K562 (cell line): Measurements from ENCODE around the gene SMCHD1. TPM values are rescaled to one million over a fixed set of nuclear protein-coding genes. Genes with fewer than 3 reads are reported as not detected.

Source experiments
- ATAC-seq: fragments of 200-7000 bp; cut with Tn5 transposase; 3 replicates; pipeline ENCODE4 v1.9.1; 2020; ENCODE audit warnings: moderate library complexity
- BruUV-seq: library from RNA; stranded (reverse); fragments of 400-500 nt; replicated peaks from 2 replicates; lab custom pipeline; 2021; lab: Mats Ljungman, UMichigan
- CTCF ChIA-PET: fragments of 300-600 bp; formaldehyde crosslinking; extraction: SDS; loops from one replicate; lab custom pipeline; 2021; ENCODE audit warnings: low intra/inter-chr PET ratio; lab: Yijun Ruan, JAX
- POLR2A ChIA-PET: fragments of 300-600, 350-650 bp; sonication (Branson Sonifier 250); formaldehyde crosslinking; extraction: SDS; loops from one replicate; lab custom pipeline; 2021; ENCODE audit warnings: antibody characterized with exemption, inconsistent platforms; lab: Yijun Ruan, JAX
- DNase-seq, 4 experiments: peaks; one replicate each; pipeline versions ENCODE4 v3.0.0 to v3.0.0-alpha.2; 2011 to 2018; ENCODE audit warnings: low spot score in 3 of 4, mixed read lengths in 3 of 4; ENCODE audit errors: extremely low read depth in 1 of 4
- FAIRE-seq: peaks from 2 replicates; lab custom pipeline; 2011; peaks lifted over from hg19 to GRCh38; lab: Jason Lieb, UNC
- H2AFZ ChIP-seq: 2 replicates; pipeline ENCODE4 v1.6.0; 2011; ENCODE audit warnings: low read depth, low read length, control low read depth, inconsistent platforms
- H3K27ac ChIP-seq: fragments of 200-600 bp; 3 replicates; pipeline ENCODE4 v1.8.0; 2011; ENCODE audit warnings: low read depth, mild to moderate bottlenecking, control low read depth, inconsistent platforms, low read length, moderate library complexity, mixed read lengths; ENCODE audit errors: extremely low read depth
- H3K27me3 ChIP-seq, 2 experiments: fragments of 300-600 bp in 1 of 2; 2 replicates in 1 of 2; 3 replicates in 1 of 2; pipeline versions ENCODE4 v1.6.0 to v1.8.0; 2011; ENCODE audit warnings: inconsistent platforms in 2 of 2, low read length in 2 of 2, mild to moderate bottlenecking in 1 of 2, mixed read lengths in 1 of 2, moderate library complexity in 1 of 2; ENCODE audit not compliant: control insufficient read depth in 2 of 2, insufficient read depth in 2 of 2
- H3K36me3 ChIP-seq: fragments of 300-600 bp; 3 replicates; pipeline ENCODE4 v1.8.0; 2011; ENCODE audit warnings: mild to moderate bottlenecking, low read length, inconsistent platforms; ENCODE audit not compliant: control insufficient read depth, insufficient read depth
- H3K4me1 ChIP-seq, 2 experiments: fragments of 200-600 bp in 1 of 2; replicated peaks in 1 of 2; 2 replicates in 1 of 2; 3 replicates in 1 of 2; pipeline versions ENCODE4 v1.5.1 to v1.8.0; 2011; ENCODE audit warnings: inconsistent platforms in 2 of 2, low read length in 2 of 2, mild to moderate bottlenecking in 1 of 2, mixed read lengths in 1 of 2, moderate library complexity in 1 of 2; ENCODE audit not compliant: control insufficient read depth in 2 of 2, insufficient read depth in 2 of 2
- H3K4me2 ChIP-seq: 2 replicates; pipeline ENCODE4 v1.6.1; 2011; ENCODE audit warnings: low read length, control low read depth, inconsistent platforms, mixed read lengths; ENCODE audit not compliant: insufficient read depth
- H3K4me3 ChIP-seq: fragments of 200-600 bp; sonication (generic), shearing (Covaris generic); 2 replicates; pipeline ENCODE4 v1.5.1; 2016; ENCODE audit warnings: control low read depth, inconsistent platforms
- H3K79me2 ChIP-seq: fragments of 200-600 bp; 3 replicates; pipeline ENCODE4 v1.8.0; 2011; ENCODE audit warnings: low read length, inconsistent platforms; ENCODE audit not compliant: control insufficient read depth, insufficient read depth
- H3K9ac ChIP-seq, 2 experiments: 2 replicates each; pipeline versions ENCODE4 v1.6.0 to v1.6.1; 2011; ENCODE audit warnings: low read depth in 2 of 2, low read length in 2 of 2, control low read depth in 1 of 2, inconsistent platforms in 1 of 2, mild to moderate bottlenecking in 1 of 2, mixed read lengths in 1 of 2; ENCODE audit not compliant: insufficient read depth in 1 of 2
- H3K9me1 ChIP-seq: one replicate; pipeline ENCODE4 v1.6.0; 2011; ENCODE audit warnings: inconsistent platforms, mild to moderate bottlenecking, low read length, moderate library complexity; ENCODE audit not compliant: control insufficient read depth, insufficient read depth
- H3K9me3 ChIP-seq: replicated peaks from 2 replicates; pipeline ENCODE4 v1.5.1; 2011; ENCODE audit warnings: low read depth, low read length, inconsistent platforms; ENCODE audit not compliant: control insufficient read depth, insufficient read depth
- H4K20me1 ChIP-seq: replicated peaks from 2 replicates; pipeline ENCODE4 v1.6.1; 2011; ENCODE audit warnings: low read length, inconsistent platforms, mixed read lengths; ENCODE audit not compliant: control insufficient read depth, insufficient read depth
- AFF4 ChIP-seq: sonication (generic); formaldehyde crosslinking; IDR thresholded peaks from 2 replicates; pipeline ENCODE4 v1.8.0; 2023; ENCODE audit warnings: mild to moderate bottlenecking, missing genetic modification reagents
- E2F1 ChIP-seq: sonication (generic); formaldehyde crosslinking; IDR thresholded peaks from 2 replicates; pipeline ENCODE4 v1.8.1; 2023; ENCODE audit warnings: mild to moderate bottlenecking, missing genetic modification reagents, moderate library complexity
- ELF4 ChIP-seq: fragments of 450-650 bp; formaldehyde crosslinking; IDR thresholded peaks from 2 replicates; pipeline ENCODE4 v1.4.0; 2022; ENCODE audit warnings: missing genetic modification characterization
- HDGF ChIP-seq: fragments of 450-650 bp; IDR thresholded peaks from 2 replicates; pipeline ENCODE4 v1.6.1; 2016
- KAT2B ChIP-seq: IDR thresholded peaks from one replicate; pipeline ENCODE4 v1.6.1; 2012; ENCODE audit warnings: low read depth, mild to moderate bottlenecking, control low read depth, inconsistent platforms, low read length, moderate library complexity
- L3MBTL2 ChIP-seq: fragments of 450-650 bp; IDR thresholded peaks from 2 replicates; pipeline ENCODE4 v1.6.1; 2016; ENCODE audit warnings: mild to moderate bottlenecking, moderate library complexity
- MAFK ChIP-seq: IDR thresholded peaks from 2 replicates; pipeline ENCODE4 v1.6.1; 2011; ENCODE audit warnings: low read length, improper control_type of control experiment
- SMAD2 ChIP-seq: fragments of 150-350 bp; IDR thresholded peaks from 2 replicates; pipeline ENCODE4 v1.6.1; 2014; ENCODE audit warnings: low read depth, mild to moderate bottlenecking, low read length
- SMARCA5 ChIP-seq: fragments of 450-650 bp; IDR thresholded peaks from 2 replicates; pipeline ENCODE4 v1.6.1; 2016
- SRF ChIP-seq, 2 experiments: fragments of 250-450, 450-650 bp in 1 of 2; sonication (Bioruptor Pico) in 1 of 2; sonication (generic) in 1 of 2; formaldehyde crosslinking; IDR thresholded peaks; 2 replicates each; pipeline versions ENCODE4 v1.5.0 to v1.5.1; 2020 to 2022; ENCODE audit warnings: mild to moderate bottlenecking in 1 of 2, missing genetic modification reagents in 1 of 2
- ZBTB33 ChIP-seq: sonication (generic); formaldehyde crosslinking; IDR thresholded peaks from 2 replicates; pipeline ENCODE4 v1.8.1; 2023; ENCODE audit warnings: mild to moderate bottlenecking, missing genetic modification reagents
- ZBTB43 ChIP-seq: sonication (generic); formaldehyde crosslinking; IDR thresholded peaks from 2 replicates; pipeline ENCODE4 v1.8.0; 2023; ENCODE audit warnings: mild to moderate bottlenecking, missing genetic modification reagents
- ZBTB9 ChIP-seq: fragments of 450-650 bp; formaldehyde crosslinking; IDR thresholded peaks from 2 replicates; pipeline ENCODE4 v1.4.0; 2020; ENCODE audit warnings: mild to moderate bottlenecking, moderate library complexity
- ZNF76 ChIP-seq: fragments of 250-450 bp; sonication (Bioruptor Pico); IDR thresholded peaks from 2 replicates; pipeline ENCODE4 v1.4.0; 2020; ENCODE audit warnings: mild to moderate bottlenecking, moderate library complexity, borderline replicate concordance
- WGBS: fragments of 100-300 bp; shearing (Covaris generic); methylation state at CpG from one replicate; pipeline ENCODE4 v1.1.6; 2016; ENCODE audit warnings: low coverage, mixed read lengths; ENCODE audit not compliant: insufficient coverage; ENCODE audit errors: missing lambda C conversion rate; 5-methylcytosine and 5-hydroxymethylcytosine counted together
- in situ Hi-C: fragments of 300-500 bp; cut with MboI; formaldehyde crosslinking; loops from 4 replicates; pipeline ENCODE4 v1.15.0; 2018; ENCODE audit warnings: inconsistent platforms, mixed read lengths
- intact Hi-C: fragments of 100-400 bp; cut with micrococcal nuclease; formaldehyde crosslinking; loops from 2 replicates; pipeline ENCODE4 v1.14.2; 2022
- polyA plus RNA-seq, 8 experiments: library from polyadenylated mRNA; depleted of rRNA in 4 of 8; stranded (reverse) in 5 of 8; unstranded in 3 of 8; fragments of >200 nt; fragmentation: Nextera tagmentation in 2 of 8; fragmentation: Illumina TruSeq in 1 of 8; extraction: Ambion mirVana in 2 of 8; extraction: Trizol in 1 of 8; gene quantifications; 2 replicates each; pipeline versions ENCODE4 v1.2.1 to v1.2.3, GENCODE V29; 2011 to 2014; ENCODE audit warnings: inconsistent platforms in 1 of 8, missing spikeins in 1 of 8
- total RNA-seq, 7 experiments: library from RNA; depleted of rRNA in 6 of 7; stranded (reverse); fragments of >200 nt in 6 of 7; fragmentation: Illumina TruSeq in 2 of 7; extraction: Trizol in 2 of 7; gene quantifications; 2 replicates each; pipeline versions ENCODE4 v1.2.1 to v1.2.3, GENCODE V29; 2011 to 2021; ENCODE audit warnings: low replicate concordance in 1 of 7

The SMCHD1 gene
- total and polyA plus RNA-seq, 9 of the 15 experiments (the other 6 are each of a cell fraction or from before 2014, with no cell fraction given), result 6.3 to 144 (median 72.7) TPM

GRCh38 chr18:2736823-2737222, 81.3 kb downstream of the SMCHD1 start:
- FAIRE-seq (no peak), DNase-seq (no peak), ATAC-seq (peak; percentile 38)
- H3K9ac ChIP-seq, result no peak overlapping the region
- peaks cover 93% of the 10 kb centered on the region for H3K36me3 ChIP-seq
- no peak overlapping the region for H3K4me3 ChIP-seq
- WGBS, result 84% methylated on average over 3 of the region's 3 CpGs
- H3K4me2 ChIP-seq, result no peak overlapping the region
- H3K9me1 ChIP-seq, result no peaks in the 10 kb centered on the region
- H3K4me1 ChIP-seq, result no peaks in the 10 kb centered on the region
- H3K9me3 ChIP-seq, result no peaks in the 10 kb centered on the region
- intact Hi-C loops, result no loop called here
- in situ Hi-C loops, result no loop called here
- BruUV-seq, result TSS peak; percentile 7
- H3K27me3 ChIP-seq, result no peaks in the 10 kb centered on the region
- no peak overlapping the region for H2AFZ ChIP-seq
- H4K20me1 ChIP-seq, result no peaks in the 10 kb centered on the region
- no peak overlapping the region for H3K27ac ChIP-seq
- H3K79me2 ChIP-seq, result no peaks in the 10 kb centered on the region
- POLR2A ChIA-PET, result interaction anchor here (2.1 kb wide), 1 partner anchor 15 kb away, joined by 4 read pairs; no protein-coding TSS in a partner anchor
- CTCF ChIA-PET, result no interaction called here
- TF ChIP-seq SMARCA5 (no peak), ZNF76 (CRISPR knock-in tag) (no peak), SRF (CRISPR knock-in tag; IDR thresholded peaks at IDR 0.05) (no peak), SMAD2 (no peak), ELF4 (CRISPR knock-in tag) (no peak), AFF4 (CRISPR knock-in tag) (no peak), ZBTB43 (CRISPR knock-in tag) (no peak), L3MBTL2 (no peak), E2F1 (CRISPR knock-in tag) (no peak), HDGF (no peak), ZBTB33 (CRISPR knock-in tag) (no peak), MAFK (peak; percentile 13; the same call in 1 of the 2 replicates), ZBTB9 (CRISPR knock-in tag) (no peak), KAT2B (no peak)
